GM19395 (cell line): ENCODE measurements around the gene ATP2B3.

Experiments used
- ATAC-seq: cut with Tn5 transposase; IDR thresholded peaks from one replicate; pipeline ENCODE4 v1.9.1; 2021; ENCODE audit warnings: mild to moderate bottlenecking, moderate library complexity; ENCODE audit not compliant: unreplicated experiment

ATP2B3 gene

GRCh38 chrX:153517423-153517822 is at the start of gene ATP2B3:
ATP2B3 (plus strand) TSS chrX:153517642; CDS start chrX:153536248, 18,606 bp downstream.
- ATAC-seq = no peak

GRCh38 chrX:153468008-153468580 is 49.3 kb upstream of the ATP2B3 start:
- no peak for ATAC-seq

DNA sequence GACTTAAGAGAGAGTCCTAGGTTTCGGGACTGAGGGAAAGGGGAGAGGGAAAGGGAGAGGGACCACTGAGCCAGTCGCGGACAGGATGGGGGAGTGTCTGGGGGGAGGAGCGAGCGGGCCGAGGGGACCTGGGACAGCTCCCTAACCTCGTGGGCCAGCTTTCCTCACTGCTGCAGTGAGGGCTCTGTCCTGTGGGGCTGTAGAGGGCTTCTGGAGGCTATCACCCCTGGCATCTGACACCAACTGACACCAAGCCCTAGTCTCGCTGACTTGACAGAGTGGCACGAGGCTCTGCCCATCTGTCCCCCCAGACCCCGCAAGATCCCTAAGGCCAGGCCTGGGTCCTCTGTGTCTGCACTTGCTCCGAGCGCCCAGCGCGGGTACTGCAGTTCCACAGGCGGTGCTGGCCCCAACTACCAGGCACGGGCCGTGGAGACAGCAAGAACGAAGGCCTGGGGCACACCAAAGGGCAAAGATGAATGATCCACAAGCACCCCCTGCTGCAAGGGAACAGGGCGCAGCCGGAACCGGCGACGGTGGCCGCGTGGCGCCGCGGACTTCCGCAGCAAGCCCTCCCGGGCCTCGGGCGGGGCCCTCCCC is 47.5 kb upstream of the ATP2B3 start:
- peak; percentile 43 for ATAC-seq

GRCh38 chrX:153470411-153471363 is 46.8 kb upstream of the ATP2B3 start, which contains the start of gene HAUS7:
HAUS7 (minus strand) TSS chrX:153470576; CDS start chrX:153470557, 19 bp downstream.
- ATAC-seq = peak; percentile 84

GRCh38 chrX:153471663-153472280 is 45.7 kb upstream of the ATP2B3 start:
- no peak for ATAC-seq

DNA sequence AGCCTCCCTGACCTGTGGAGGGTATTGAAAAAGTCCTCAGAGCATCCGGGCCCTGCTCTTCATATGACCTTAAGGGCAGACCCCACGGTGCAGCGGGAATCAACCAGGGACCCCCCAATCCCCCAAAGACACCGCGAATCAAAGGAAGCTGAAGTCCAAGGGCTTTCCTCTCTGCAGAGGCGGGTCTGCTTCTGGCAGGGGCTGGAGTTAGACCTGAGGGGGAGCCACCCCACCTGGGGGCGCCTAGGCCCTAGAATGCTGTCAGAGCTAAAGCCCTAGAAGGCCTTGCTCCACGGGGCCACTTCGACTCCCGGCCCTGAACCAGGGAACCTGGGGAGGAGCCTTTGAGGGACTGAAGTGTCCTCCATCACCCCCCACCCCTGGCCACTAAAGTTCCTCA is 44.3 kb upstream of the ATP2B3 start:
- no peak for ATAC-seq

DNA sequence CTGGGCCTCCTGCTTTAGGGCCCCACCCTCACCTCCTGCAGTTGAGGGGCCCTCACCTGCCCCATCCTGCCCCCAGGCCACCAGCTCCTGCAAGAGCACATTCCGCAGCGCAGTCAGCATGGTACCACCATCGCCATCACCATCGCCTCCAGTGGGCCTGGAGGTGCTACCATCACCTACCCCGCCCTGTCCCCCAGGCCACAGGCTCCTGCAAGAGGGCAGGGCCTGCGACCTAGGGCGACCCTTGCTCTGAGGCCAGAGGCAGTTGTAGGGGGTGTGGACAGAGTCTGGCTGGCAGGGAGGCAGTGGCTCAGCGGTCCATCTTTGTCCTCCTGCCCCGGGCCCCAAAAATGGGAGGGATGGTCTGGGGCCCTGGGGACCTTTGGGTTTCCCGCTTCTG is 43.2 kb upstream of the ATP2B3 start:
- no peak for ATAC-seq

GRCh38 chrX:153474718-153475117 is 42.7 kb upstream of the ATP2B3 start:
- no peak for ATAC-seq

GRCh38 chrX:153475271-153475670 is 42.2 kb upstream of the ATP2B3 start:
- no peak for ATAC-seq

DNA sequence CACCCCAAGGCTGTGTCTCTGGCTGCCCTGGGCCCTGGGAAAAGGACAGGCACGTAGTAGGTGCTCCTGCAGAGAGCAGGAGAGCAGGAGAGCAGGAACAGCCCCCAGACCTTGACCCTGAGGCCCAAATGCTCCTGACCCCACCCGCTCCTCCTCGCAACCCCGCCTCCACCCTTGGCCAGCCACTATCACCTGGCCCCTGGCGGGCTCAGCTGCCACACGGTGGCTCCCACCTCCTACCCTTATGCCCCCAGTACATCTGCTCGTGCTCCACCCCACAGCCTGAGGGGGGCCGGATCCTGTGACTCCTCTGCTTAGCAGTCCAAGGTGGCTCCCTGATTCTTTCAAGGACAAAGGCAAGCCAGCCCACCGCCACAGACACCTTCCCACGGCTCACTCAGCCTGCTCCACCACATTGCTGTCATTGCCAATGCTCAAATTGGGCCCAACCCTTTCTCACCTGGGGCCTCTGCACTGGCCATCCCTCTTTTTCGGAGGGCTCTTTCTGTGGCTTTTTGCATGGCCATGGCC is 41.6 kb upstream of the ATP2B3 start:
- ATAC-seq = no peak

DNA sequence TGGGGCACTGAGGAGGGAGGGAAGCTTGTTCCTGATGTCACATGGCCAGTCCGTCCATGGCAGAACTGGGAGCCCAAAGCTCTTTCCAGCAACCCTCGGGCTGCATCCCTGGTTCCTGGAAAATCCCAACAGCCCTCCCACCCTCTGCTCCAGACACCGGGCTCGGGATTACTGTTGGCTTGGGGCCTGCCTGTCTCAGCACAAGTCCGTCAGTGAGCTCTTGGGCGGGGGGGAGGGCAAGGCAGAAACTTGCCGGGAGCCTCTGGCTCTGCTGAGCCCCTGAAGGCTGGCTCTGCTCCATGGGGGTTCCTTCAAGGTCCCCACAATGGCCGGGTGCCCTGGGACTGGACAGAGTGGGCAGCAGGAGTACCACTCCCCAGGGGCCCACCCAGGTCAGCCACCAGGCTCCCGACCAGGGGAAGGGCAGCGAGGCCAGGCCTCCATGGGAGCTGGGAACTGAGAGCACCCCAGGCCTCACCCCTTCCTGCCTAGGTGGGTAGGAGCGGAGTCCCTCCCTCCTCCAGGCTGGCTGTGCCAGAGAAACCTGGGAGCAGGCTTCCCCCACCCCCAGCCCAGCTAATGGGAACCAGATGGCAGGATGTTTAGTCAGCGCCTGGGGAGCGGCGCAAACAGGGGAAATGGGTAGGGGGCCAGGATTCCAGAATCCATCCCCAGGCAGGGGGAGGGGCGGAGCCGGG is 40.6 kb upstream of the ATP2B3 start:
- ATAC-seq = no peak

- ATAC-seq = no peak
Measured at GRCh38 chrX:153477364-153477857, 40.0 kb upstream of the ATP2B3 start.

DNA sequence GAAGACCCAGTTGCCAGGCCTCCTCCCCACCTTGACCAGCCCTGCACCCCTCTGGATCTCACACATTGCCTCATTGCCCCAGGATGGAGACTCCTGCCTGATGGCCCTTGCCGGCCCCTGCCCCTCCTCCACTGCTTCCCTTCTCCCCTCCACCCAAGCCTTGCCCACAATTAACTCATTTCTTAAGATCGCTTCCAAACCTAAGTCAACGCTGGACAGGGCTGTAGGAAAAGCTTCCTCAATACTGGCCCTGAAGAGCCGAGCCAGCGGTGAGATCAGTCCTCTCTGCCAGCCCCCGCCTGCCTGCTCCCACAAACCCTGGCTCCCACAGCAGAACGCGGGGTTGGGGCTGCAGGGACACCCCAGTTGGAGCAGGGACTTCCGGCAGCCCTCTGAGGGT is 39.5 kb upstream of the ATP2B3 start:
- ATAC-seq = no peak

DNA sequence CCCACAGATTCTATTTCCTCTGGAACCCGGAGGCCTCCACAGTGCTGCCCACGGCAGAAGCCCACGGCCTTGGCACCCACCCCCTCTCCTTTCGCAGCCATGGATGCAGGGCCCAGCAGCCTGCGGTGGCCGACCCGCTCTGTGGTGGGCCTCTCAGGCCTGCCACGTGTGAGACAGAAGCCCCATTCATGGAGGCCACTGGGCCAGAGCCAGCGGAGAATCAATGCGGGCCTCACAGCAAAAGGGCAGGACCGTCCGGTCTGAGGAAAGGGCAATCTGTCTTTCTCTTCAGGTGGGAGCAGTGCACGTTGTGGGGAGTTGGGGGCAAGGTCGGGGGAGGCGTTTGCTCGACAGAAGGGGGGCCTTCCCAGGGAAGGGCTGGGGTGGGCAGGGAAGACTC is 38.7 kb upstream of the ATP2B3 start:
- no peak for ATAC-seq

DNA sequence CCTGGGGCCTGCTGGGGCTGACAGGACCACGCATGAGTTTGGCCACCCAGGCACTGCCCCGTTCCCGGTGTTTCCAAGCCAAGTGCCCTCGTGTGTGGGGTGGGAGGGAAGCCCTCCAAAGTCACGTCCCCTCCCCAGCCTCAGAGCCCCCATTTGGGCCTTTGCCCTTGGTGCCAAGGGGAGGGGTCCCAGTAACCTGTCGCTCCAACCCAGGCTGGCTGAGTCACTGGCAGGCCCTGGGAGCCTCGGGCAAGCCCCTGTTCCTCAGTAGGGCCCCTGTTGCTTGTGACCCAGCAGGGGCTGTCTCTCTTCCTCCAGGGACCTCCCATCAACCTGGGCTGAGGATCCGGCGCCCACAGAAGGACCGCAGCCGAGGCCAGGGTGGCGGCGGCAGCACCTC is 36.4 kb upstream of the ATP2B3 start:
- no peak for ATAC-seq

GRCh38 chrX:153482376-153483015 is 34.9 kb upstream of the ATP2B3 start:
- ATAC-seq = no peak

DNA sequence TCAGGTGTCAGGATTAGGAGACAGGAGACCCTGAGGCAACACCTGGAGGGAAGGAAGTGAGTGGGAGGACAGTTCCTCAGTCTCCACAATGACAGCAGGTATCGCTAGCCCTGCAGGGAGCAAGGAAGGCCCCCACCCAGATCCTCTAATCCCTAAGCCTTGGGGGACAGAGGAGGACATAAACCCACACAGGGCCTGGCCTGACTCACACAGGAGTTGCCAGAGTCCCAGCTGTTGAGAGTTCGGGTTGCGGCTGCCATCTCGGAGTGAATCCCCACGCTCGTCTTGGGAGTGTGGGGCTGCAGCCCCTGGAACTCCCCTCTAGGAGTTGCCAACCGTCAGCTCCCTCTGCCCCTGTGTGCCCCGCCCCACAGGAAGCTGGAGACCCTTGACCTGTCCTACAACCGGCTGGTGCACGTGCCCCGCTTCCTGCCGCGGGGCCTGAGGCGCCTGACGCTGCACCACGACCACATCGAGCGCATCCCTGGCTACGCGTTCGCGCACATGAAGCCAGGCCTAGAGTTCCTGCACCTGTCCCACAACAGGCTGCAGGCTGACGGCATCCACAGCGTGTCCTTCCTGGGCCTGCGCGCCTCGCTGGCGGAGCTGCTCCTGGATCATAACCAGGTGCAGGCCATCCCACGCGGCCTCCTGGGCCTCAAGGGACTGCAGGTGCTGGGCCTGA is 31.9 kb upstream of the ATP2B3 start:
- ATAC-seq = no peak

DNA sequence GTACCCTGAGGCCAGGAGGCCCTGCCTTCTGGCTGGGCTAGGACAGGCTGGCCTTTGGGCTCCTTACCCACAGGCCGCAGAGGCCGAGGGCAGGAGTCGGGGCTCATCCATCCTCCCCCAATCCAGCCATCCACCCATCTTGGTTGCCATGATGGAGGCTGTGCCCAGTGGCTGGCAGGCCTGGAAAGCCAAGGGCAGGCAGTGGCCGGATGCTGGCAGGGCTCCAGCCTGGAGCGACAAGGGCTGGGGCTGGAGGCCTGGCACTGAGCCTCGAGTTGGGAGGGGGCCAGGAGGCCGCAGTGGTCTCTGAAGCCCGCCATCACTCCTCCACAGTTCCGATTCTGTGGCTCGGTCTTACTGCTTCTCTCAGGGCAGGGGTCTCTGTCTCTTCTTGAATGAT is 31.3 kb upstream of the ATP2B3 start:
- ATAC-seq = no peak

DNA sequence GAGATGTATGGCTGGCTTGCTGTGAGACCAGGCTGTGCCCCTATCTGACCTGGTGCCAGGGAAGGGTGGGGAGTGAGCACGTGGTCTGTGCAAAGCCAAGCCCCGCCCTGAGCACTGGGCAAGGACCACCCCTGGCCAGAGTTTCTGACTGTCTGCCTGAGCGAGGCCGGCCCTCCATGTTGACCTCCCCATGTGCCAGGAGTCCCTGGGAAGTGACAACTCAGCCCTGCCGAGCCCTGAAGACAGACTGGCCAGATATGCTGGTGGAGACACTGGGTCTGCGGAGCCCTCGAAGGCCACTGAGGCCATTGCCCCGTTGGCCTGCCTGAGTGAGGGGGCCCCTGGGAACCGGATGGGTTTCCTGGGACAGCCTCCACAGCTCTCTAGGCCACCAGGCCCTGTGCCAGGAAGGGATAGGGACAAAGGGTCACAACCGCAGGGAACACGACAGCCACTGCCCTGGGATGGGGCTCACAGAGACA is 29.8 kb upstream of the ATP2B3 start:
- ATAC-seq = no peak
